ENCODE results near the gene KIF19. TPM values are rescaled to one million over a fixed set of nuclear protein-coding genes. Genes with fewer than 3 reads are reported as not detected.

Gene KIF19
- total and polyA plus RNA-seq, 2 of the 4 experiments (the other 2 are of a cell fraction): not detected

DNA sequence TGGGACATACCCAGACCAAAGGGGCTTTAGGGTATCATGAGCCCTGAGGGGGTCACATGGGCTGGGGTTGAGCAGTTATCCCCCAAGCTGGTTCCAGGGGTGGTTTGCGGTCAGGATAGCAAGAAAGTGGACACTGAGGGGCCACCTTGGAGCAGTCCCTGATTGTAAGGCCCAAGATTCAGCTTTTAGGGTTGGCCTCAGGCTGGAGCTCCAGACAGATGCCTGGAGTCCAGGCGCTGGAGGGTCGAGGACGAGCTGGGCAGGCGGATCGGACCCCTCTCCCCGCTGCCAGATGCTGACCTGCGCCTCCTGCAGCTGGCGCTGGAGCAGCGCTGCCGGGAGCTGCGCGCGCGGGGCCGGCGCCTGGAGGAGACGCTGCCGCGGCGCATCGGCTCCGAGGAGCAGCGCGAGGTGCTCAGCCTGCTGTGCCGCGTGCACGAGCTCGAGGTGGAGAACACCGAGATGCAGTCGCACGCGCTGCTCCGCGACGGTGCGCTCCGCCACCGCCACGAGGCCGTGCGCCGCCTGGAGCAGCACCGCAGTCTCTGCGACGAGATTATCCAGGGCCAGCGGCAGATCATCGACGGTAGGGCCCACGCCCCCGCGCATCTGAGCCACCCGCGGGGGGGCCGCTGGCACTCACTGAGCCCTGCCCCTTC lies 25.7 kb downstream of the KIF19 start:
- H2BK5ac ChIP-seq (ENCODE audit: low read depth, low read length, poor library complexity, severe bottlenecking): no peak overlapping the region
- H2BK15ac ChIP-seq (ENCODE audit: low read depth, low read length): no peak overlapping the region
- no peaks in the 10 kb centered on the region for H3K36me3 ChIP-seq (ENCODE audit: control insufficient read depth, insufficient read depth, low read length)
- H3K23ac ChIP-seq (ENCODE audit: low read depth, low read length): no peak overlapping the region
- no peak overlapping the region for H4K5ac ChIP-seq (ENCODE audit: low read depth, low read length)
- H4K20me1 ChIP-seq (ENCODE audit: insufficient read depth, low read length): no peaks in the 10 kb centered on the region
- H3K18ac ChIP-seq (ENCODE audit: low read depth, low read length): no peak overlapping the region
- H3K56ac ChIP-seq (ENCODE audit: extremely low read depth, insufficient read depth, low read length): no peak overlapping the region
- intact Hi-C loops (cut with micrococcal nuclease) (no loop called here), dilution Hi-C loops (cut with HindIII; ENCODE audit: low sequenced_read_pairs, unreplicated experiment) (no loop called here), in situ Hi-C loops (cut with MboI; ENCODE audit: low sequenced_read_pairs) (no loop called here)
- H3K27ac ChIP-seq (ENCODE audit: insufficient read depth, low read length): no peak overlapping the region
- H2AFZ ChIP-seq (replicated peaks; ENCODE audit: low read length, poor library complexity): peak overlapping the region; percentile 32
- H3K9ac ChIP-seq (ENCODE audit: low read depth, low read length): no peak overlapping the region
- no peak for TF ChIP-seq MAFK (IDR thresholded peaks at IDR 0.05; ENCODE audit: low read depth, low read length)
- TF ChIP-seq SMC3 (IDR thresholded peaks at IDR 0.05; ENCODE audit: low read depth, low read length): no peak
- no peak for TF ChIP-seq NFE2L2 (IDR thresholded peaks at IDR 0.05; ENCODE audit: low read depth, low read length)
- no peak for TF ChIP-seq CHD1 (IDR thresholded peaks at IDR 0.05; ENCODE audit: low read depth, low read length)
- TF ChIP-seq RFX5 (IDR thresholded peaks at IDR 0.05; ENCODE audit: low read depth, low read length): no peak
- TF ChIP-seq RAD21 (IDR thresholded peaks at IDR 0.05; ENCODE audit: low read length): no peak
- TF ChIP-seq RCOR1 (IDR thresholded peaks at IDR 0.05; ENCODE audit: insufficient replicate concordance, low read length): no peak
- TF ChIP-seq, protein P1, sequence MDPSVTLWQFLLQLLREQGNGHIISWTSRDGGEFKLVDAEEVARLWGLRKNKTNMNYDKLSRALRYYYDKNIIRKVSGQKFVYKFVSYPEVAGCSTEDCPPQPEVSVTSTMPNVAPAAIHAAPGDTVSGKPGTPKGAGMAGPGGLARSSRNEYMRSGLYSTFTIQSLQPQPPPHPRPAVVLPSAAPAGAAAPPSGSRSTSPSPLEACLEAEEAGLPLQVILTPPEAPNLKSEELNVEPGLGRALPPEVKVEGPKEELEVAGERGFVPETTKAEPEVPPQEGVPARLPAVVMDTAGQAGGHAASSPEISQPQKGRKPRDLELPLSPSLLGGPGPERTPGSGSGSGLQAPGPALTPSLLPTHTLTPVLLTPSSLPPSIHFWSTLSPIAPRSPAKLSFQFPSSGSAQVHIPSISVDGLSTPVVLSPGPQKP (IDR thresholded peaks at IDR 0.05; ENCODE audit: borderline replicate concordance, low read depth, low read length): no peak
- TF ChIP-seq FOS (IDR thresholded peaks at IDR 0.05; ENCODE audit: low read depth, low read length): no peak
- no peak for TF ChIP-seq MAZ (IDR thresholded peaks at IDR 0.05; ENCODE audit: borderline replicate concordance, low read depth, low read length)
- TF ChIP-seq MXI1 (IDR thresholded peaks at IDR 0.05; ENCODE audit: borderline replicate concordance, low read depth, low read length): no peak
- TF ChIP-seq, protein P2, sequence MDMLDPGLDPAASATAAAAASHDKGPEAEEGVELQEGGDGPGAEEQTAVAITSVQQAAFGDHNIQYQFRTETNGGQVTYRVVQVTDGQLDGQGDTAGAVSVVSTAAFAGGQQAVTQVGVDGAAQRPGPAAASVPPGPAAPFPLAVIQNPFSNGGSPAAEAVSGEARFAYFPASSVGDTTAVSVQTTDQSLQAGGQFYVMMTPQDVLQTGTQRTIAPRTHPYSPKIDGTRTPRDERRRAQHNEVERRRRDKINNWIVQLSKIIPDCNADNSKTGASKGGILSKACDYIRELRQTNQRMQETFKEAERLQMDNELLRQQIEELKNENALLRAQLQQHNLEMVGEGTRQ (IDR thresholded peaks at IDR 0.05; ENCODE audit: low read depth, low read length): no peak
- no peak for TF ChIP-seq POLR2A (IDR thresholded peaks at IDR 0.05; ENCODE audit: low read depth, low read length)
- TF ChIP-seq BHLHE40 (IDR thresholded peaks at IDR 0.05; ENCODE audit: low read depth, low read length): no peak
- no peak for TF ChIP-seq CEBPB (IDR thresholded peaks at IDR 0.05; ENCODE audit: low read depth, low read length)
- TF ChIP-seq, protein P3, sequence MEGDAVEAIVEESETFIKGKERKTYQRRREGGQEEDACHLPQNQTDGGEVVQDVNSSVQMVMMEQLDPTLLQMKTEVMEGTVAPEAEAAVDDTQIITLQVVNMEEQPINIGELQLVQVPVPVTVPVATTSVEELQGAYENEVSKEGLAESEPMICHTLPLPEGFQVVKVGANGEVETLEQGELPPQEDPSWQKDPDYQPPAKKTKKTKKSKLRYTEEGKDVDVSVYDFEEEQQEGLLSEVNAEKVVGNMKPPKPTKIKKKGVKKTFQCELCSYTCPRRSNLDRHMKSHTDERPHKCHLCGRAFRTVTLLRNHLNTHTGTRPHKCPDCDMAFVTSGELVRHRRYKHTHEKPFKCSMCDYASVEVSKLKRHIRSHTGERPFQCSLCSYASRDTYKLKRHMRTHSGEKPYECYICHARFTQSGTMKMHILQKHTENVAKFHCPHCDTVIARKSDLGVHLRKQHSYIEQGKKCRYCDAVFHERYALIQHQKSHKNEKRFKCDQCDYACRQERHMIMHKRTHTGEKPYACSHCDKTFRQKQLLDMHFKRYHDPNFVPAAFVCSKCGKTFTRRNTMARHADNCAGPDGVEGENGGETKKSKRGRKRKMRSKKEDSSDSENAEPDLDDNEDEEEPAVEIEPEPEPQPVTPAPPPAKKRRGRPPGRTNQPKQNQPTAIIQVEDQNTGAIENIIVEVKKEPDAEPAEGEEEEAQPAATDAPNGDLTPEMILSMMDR (conservative IDR thresholded peaks at IDR 0.05; ENCODE audit: low read depth, low read length): no peak
- no peak overlapping the region for H3K4ac ChIP-seq (ENCODE audit: low read depth, low read length)
- ATAC-seq (ENCODE audit: low read depth): no peak
- ChIA-PET POLR2A (ENCODE audit: unreplicated experiment) (no interaction called here), CTCF (interaction anchor here (0.6 kb wide), 1 partner anchor 120 kb away, joined by 5 read pairs; no protein-coding TSS in a partner anchor)
- WGBS, 2 experiments (ENCODE audit: extremely low coverage in 2 of 2, insufficient read length in 1 of 2): 6% methylated on average over 35 of the region's 55 CpGs; no CpG with 5 or more reads in 1 of the 2 experiments
- H4K91ac ChIP-seq (ENCODE audit: insufficient read depth, low read depth, low read length): no peak overlapping the region
- H2BK120ac ChIP-seq (ENCODE audit: low read depth, low read length): no peak overlapping the region
- H2AK9ac ChIP-seq (replicated peaks; ENCODE audit: low read depth, low read length, poor library complexity): no peak overlapping the region
- no peaks in the 10 kb centered on the region for H3K9me3 ChIP-seq (ENCODE audit: control insufficient read depth, insufficient read depth, low read length)
- DNase-seq: no peak
- H3K14ac ChIP-seq (replicated peaks; ENCODE audit: low read depth, low read length): no peak overlapping the region
- H2BK20ac ChIP-seq (ENCODE audit: low read depth, low read length): no peak overlapping the region
- no peaks in the 10 kb centered on the region for H3K4me1 ChIP-seq (ENCODE audit: control insufficient read depth, insufficient read depth, low read length)
- H3K27me3 ChIP-seq (ENCODE audit: control insufficient read depth, insufficient read depth, low read length): peaks cover 9% of the 10 kb centered on the region; the same call in 1 of the 2 replicates
- BruUV-seq (replicated peaks): no TSS peak
- H3K4me2 ChIP-seq (ENCODE audit: low read depth, low read length): no peak overlapping the region
- no peaks in the 10 kb centered on the region for H3K79me1 ChIP-seq (ENCODE audit: low read depth in 1 of 2, low read length in 2 of 2)
- no peak overlapping the region for H2AK5ac ChIP-seq (ENCODE audit: low read depth, low read length)
- no peak overlapping the region for H3K4me3 ChIP-seq (ENCODE audit: insufficient read depth, low read depth, low read length)
- no peak overlapping the region for H4K8ac ChIP-seq (ENCODE audit: low read depth in 2 of 2, low read length in 2 of 2)
- H3K9me1 ChIP-seq (ENCODE audit: insufficient read depth, low read length): no peaks in the 10 kb centered on the region
